Mesendoderm (in vitro differentiated cells): ENCODE results near the gene PPP2R5E.
"Not testable (repeated sequence)": the region's sequence is repeated elsewhere in the genome, so short reads cannot be mapped to it uniquely, and the experiment has no call there.

Experiments used
- DNase-seq: peaks from one replicate; pipeline ENCODE4 v3.0.0; 2013
- H2AK5ac ChIP-seq: 2 replicates; pipeline ENCODE4 v1.6.1; 2013; ENCODE audit warnings: low read length, inconsistent platforms
- H2BK120ac ChIP-seq: 2 replicates; pipeline ENCODE4 v1.6.1; 2013; ENCODE audit warnings: low read depth, mild to moderate bottlenecking, low read length, moderate library complexity, mixed read lengths
- H2BK15ac ChIP-seq: replicated peaks from 2 replicates; pipeline ENCODE4 v1.6.1; 2013; ENCODE audit warnings: low read depth, mild to moderate bottlenecking, moderate library complexity
- H2BK5ac ChIP-seq: 2 replicates; pipeline ENCODE4 v1.6.1; 2013; ENCODE audit warnings: low read length, inconsistent platforms
- H3K18ac ChIP-seq: 2 replicates; pipeline ENCODE4 v1.6.1; 2013; ENCODE audit warnings: mild to moderate bottlenecking, low read length, mixed read lengths
- H3K23ac ChIP-seq: one replicate; pipeline ENCODE4 v1.6.1; 2013; ENCODE audit warnings: low read length
- H3K27ac ChIP-seq: 2 replicates; pipeline ENCODE4 v1.5.1; 2013; ENCODE audit warnings: low read depth, mild to moderate bottlenecking, inconsistent platforms, low read length, moderate library complexity
- H3K27me3 ChIP-seq: 2 replicates; pipeline ENCODE4 v1.6.1; 2013; ENCODE audit warnings: low read length, control low read depth, mild to moderate bottlenecking, inconsistent platforms; ENCODE audit not compliant: insufficient read depth, poor library complexity
- H3K36me3 ChIP-seq: 2 replicates; pipeline ENCODE4 v1.6.1; 2013; ENCODE audit warnings: low read length, inconsistent platforms; ENCODE audit not compliant: control insufficient read depth, insufficient read depth
- H3K4ac ChIP-seq: one replicate; pipeline ENCODE4 v1.6.1; 2013; ENCODE audit warnings: low read depth, mild to moderate bottlenecking, low read length, moderate library complexity
- H3K4me1 ChIP-seq: 2 replicates; pipeline ENCODE4 v1.6.1; 2013; ENCODE audit warnings: low read depth, low read length, inconsistent platforms; ENCODE audit not compliant: control insufficient read depth
- H3K4me2 ChIP-seq: 2 replicates; pipeline ENCODE4 v1.6.1; 2013; ENCODE audit warnings: low read length
- H3K4me3 ChIP-seq: 2 replicates; pipeline ENCODE4 v1.5.1; 2013; ENCODE audit warnings: mild to moderate bottlenecking, low read length
- H3K56ac ChIP-seq: one replicate; pipeline ENCODE4 v1.6.1; 2013; ENCODE audit warnings: low read length
- H3K79me1 ChIP-seq: 2 replicates; pipeline ENCODE4 v1.6.1; 2013; ENCODE audit warnings: low read length, inconsistent platforms
- H3K79me2 ChIP-seq: 2 replicates; pipeline ENCODE4 v1.6.1; 2013; ENCODE audit warnings: mild to moderate bottlenecking, low read length; ENCODE audit not compliant: control insufficient read depth, insufficient read depth
- H3K9ac ChIP-seq: 2 replicates; pipeline ENCODE4 v1.6.1; 2013; ENCODE audit warnings: low read length, inconsistent platforms
- H4K5ac ChIP-seq: one replicate; pipeline ENCODE4 v1.6.1; 2013; ENCODE audit warnings: low read length
- H4K8ac ChIP-seq: one replicate; pipeline ENCODE4 v1.6.1; 2013; ENCODE audit warnings: low read depth, mild to moderate bottlenecking, control low read depth, low read length, moderate library complexity
- WGBS: extraction: QIAGEN DNeasy Blood & Tissue Kit; methylation state at CpG from one replicate; pipeline ENCODE4 v1.1.7; 2013; ENCODE audit warnings: low lambda C conversion rate, missing lambda C conversion rate; ENCODE audit not compliant: insufficient coverage; ENCODE audit errors: extremely low coverage; 5-methylcytosine and 5-hydroxymethylcytosine counted together

PPP2R5E gene

DNA sequence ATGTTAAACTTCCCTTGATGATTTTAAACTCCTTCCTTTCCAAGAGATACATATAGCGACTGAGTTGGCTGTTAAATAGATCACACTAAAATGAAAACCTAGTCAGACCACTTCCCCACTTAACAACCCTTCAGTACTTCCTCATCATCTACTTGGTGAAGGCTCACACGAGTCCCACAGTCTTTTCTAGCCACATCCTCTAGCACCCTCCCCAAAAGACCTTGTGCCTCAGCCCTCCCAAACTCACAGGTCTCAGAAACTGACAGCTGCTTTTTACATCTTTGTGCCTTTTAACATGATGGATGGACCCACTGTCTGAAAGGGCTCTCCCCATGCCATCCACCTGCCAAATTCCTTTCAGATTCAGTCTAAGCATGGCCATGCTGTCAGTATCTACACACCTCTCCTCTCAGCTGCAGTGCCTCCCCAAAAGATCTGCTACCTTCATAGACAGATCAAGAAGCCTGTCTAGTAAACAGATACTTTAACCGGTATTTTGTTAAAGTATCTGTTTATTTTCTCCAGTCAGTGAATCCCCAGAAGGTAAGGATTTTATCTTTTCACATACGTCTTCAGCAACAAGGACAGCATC is 159.3 kb downstream of the PPP2R5E start:
- no peak overlapping the region for H3K18ac ChIP-seq
- no peak overlapping the region for H2BK5ac ChIP-seq
- no peaks in the 10 kb centered on the region for H3K4me1 ChIP-seq
- no peak overlapping the region for H3K27ac ChIP-seq
- no peak overlapping the region for H3K4me3 ChIP-seq
- H4K5ac ChIP-seq = no peak overlapping the region
- H3K27me3 ChIP-seq = no peaks in the 10 kb centered on the region
- H3K79me1 ChIP-seq = no peaks in the 10 kb centered on the region
- H2AK5ac ChIP-seq = no peak overlapping the region
- H3K56ac ChIP-seq = no peak overlapping the region
- H2BK15ac ChIP-seq = no peak overlapping the region
- no peak overlapping the region for H4K8ac ChIP-seq
- H3K23ac ChIP-seq = no peak overlapping the region
- H3K36me3 ChIP-seq = peaks cover 10% of the 10 kb centered on the region
- no peaks in the 10 kb centered on the region for H3K79me2 ChIP-seq
- no peak overlapping the region for H3K4me2 ChIP-seq
- WGBS = no CpG with 5 or more reads among the region's 4 CpGs
- no peak overlapping the region for H3K4ac ChIP-seq
- DNase-seq = no peak
- no peak overlapping the region for H2BK120ac ChIP-seq
- no peak overlapping the region for H3K9ac ChIP-seq

- Histone ChIP-seq H3K27me3 (no peaks in the 10 kb centered on the region), H2BK120ac (no peak overlapping the region), H3K79me1 (no peaks in the 10 kb centered on the region), H3K18ac (no peak overlapping the region), H3K4ac (no peak overlapping the region), H3K4me3 (no peak overlapping the region), H3K4me2 (no peak overlapping the region), H3K36me3 (peaks cover 6% of the 10 kb centered on the region), H3K27ac (no peak overlapping the region), H2BK15ac (no peak overlapping the region), H3K56ac (no peak overlapping the region), H2BK5ac (no peak overlapping the region), H3K9ac (no peak overlapping the region), H3K23ac (no peak overlapping the region), H2AK5ac (no peak overlapping the region), H4K8ac (no peak overlapping the region), H3K4me1 (no peaks in the 10 kb centered on the region), H4K5ac (no peak overlapping the region), H3K79me2 (no peaks in the 10 kb centered on the region)
- no peak for DNase-seq
- no CpG with 5 or more reads among the region's 2 CpGs for WGBS
Measured at GRCh38 chr14:63378444-63378843, 164.7 kb downstream of the PPP2R5E start.

DNA sequence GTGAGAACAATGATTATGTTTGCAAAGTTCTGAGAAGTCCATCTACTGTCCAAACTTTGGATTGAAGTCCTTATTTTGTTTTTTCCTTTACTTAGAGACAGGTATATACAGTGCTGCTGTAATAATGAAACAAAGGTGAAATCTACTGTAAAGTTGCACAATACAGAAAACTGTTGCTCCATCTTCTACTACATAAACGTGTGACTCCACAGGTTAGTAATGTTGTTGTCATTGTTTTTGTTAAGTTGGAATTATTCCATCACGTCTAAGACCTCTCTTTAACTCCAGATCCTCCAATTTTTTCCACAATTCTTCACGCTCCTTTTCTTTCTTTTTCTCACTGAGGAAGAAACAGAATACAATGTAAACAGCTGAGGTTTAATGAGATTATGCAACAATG is 167.4 kb downstream of the PPP2R5E start:
- no CpG with 5 or more reads among the region's 3 CpGs for WGBS
- Histone ChIP-seq H3K27me3 (no peaks in the 10 kb centered on the region), H2BK15ac (no peak overlapping the region), H4K8ac (no peak overlapping the region), H3K4me1 (no peaks in the 10 kb centered on the region), H3K23ac (no peak overlapping the region), H4K5ac (no peak overlapping the region), H2BK120ac (no peak overlapping the region), H3K4ac (no peak overlapping the region), H3K9ac (no peak overlapping the region), H3K79me2 (no peaks in the 10 kb centered on the region), H3K79me1 (no peaks in the 10 kb centered on the region), H3K4me2 (no peak overlapping the region), H3K36me3 (peaks cover under 1% of the 10 kb centered on the region), H2AK5ac (no peak overlapping the region), H3K18ac (no peak overlapping the region), H3K27ac (no peak overlapping the region), H3K56ac (no peak overlapping the region), H3K4me3 (no peak overlapping the region), H2BK5ac (no peak overlapping the region)
- DNase-seq = no peak

GRCh38 chr14:63371613-63372012 is 171.6 kb downstream of the PPP2R5E start:
- H3K4me3 ChIP-seq, H3K79me1 ChIP-seq, H2BK5ac ChIP-seq, H3K56ac ChIP-seq, H3K27ac ChIP-seq, H3K79me2 ChIP-seq, H3K36me3 ChIP-seq, H3K4me1 ChIP-seq, H3K27me3 ChIP-seq, H3K9ac ChIP-seq, H4K8ac ChIP-seq, H4K5ac ChIP-seq, H2BK120ac ChIP-seq, H3K4ac ChIP-seq, H3K4me2 ChIP-seq, DNase-seq, H3K23ac ChIP-seq, H2AK5ac ChIP-seq, H2BK15ac ChIP-seq, H3K18ac ChIP-seq: not testable (repeated sequence)
- WGBS = no CpG with 5 or more reads among the region's 2 CpGs

GRCh38 chr14:63371033-63371432 is 172.1 kb downstream of the PPP2R5E start:
- Histone ChIP-seq H2BK15ac (no peak overlapping the region), H2BK5ac (no peak overlapping the region), H3K4me3 (no peak overlapping the region), H3K79me1 (no peaks in the 10 kb centered on the region), H3K4me1 (no peaks in the 10 kb centered on the region), H4K8ac (no peak overlapping the region), H2BK120ac (no peak overlapping the region), H3K56ac (no peak overlapping the region), H4K5ac (no peak overlapping the region), H3K4ac (no peak overlapping the region), H3K79me2 (no peaks in the 10 kb centered on the region), H2AK5ac (no peak overlapping the region), H3K27me3 (no peaks in the 10 kb centered on the region), H3K36me3 (no peaks in the 10 kb centered on the region), H3K4me2 (no peak overlapping the region), H3K27ac (no peak overlapping the region), H3K9ac (no peak overlapping the region), H3K23ac (no peak overlapping the region), H3K18ac (no peak overlapping the region)
- no CpG with 5 or more reads among the region's 4 CpGs for WGBS
- DNase-seq = no peak

GRCh38 chr14:63367742-63368364 is 175.3 kb downstream of the PPP2R5E start:
- no peaks in the 10 kb centered on the region for H3K27me3 ChIP-seq
- no peak overlapping the region for H2BK15ac ChIP-seq
- H3K4me1 ChIP-seq = no peaks in the 10 kb centered on the region
- H4K8ac ChIP-seq = no peak overlapping the region
- H3K79me2 ChIP-seq = no peaks in the 10 kb centered on the region
- H3K36me3 ChIP-seq = no peaks in the 10 kb centered on the region
- no peak overlapping the region for H3K4ac ChIP-seq
- no peaks in the 10 kb centered on the region for H3K79me1 ChIP-seq
- H3K27ac ChIP-seq = no peak overlapping the region
- H3K56ac ChIP-seq = no peak overlapping the region
- H3K9ac ChIP-seq = no peak overlapping the region
- H2BK120ac ChIP-seq = no peak overlapping the region
- no peak overlapping the region for H3K23ac ChIP-seq
- H2BK5ac ChIP-seq = no peak overlapping the region
- no peak overlapping the region for H2AK5ac ChIP-seq
- DNase-seq = no peak
- H3K4me2 ChIP-seq = no peak overlapping the region
- H3K4me3 ChIP-seq = no peak overlapping the region
- no peak overlapping the region for H3K18ac ChIP-seq
- H4K5ac ChIP-seq = no peak overlapping the region
